D721Med (cell line): Measurements from ENCODE around the gene AFAP1L2.

Source experiments
- DNase-seq: peaks from one replicate; pipeline ENCODE4 v3.0.0; 2011; ENCODE audit warnings: low spot score; ENCODE audit not compliant: insufficient read length
- FAIRE-seq: peaks from 2 replicates; lab custom pipeline; 2011; peaks lifted over from hg19 to GRCh38; lab: Jason Lieb, UNC
- TF ChIP-seq, protein P1 (sequence below): IDR thresholded peaks from 2 replicates; pipeline ENCODE4 v1.5.1; 2012; ENCODE audit warnings: mild to moderate bottlenecking, control low read depth; ENCODE audit not compliant: insufficient read depth; ENCODE audit errors: missing control alignments

Gene AFAP1L2

GRCh38 chr10:114359953-114360345 is 44.4 kb downstream of the AFAP1L2 start:
- no peak for DNase-seq
- TF ChIP-seq, protein P1, sequence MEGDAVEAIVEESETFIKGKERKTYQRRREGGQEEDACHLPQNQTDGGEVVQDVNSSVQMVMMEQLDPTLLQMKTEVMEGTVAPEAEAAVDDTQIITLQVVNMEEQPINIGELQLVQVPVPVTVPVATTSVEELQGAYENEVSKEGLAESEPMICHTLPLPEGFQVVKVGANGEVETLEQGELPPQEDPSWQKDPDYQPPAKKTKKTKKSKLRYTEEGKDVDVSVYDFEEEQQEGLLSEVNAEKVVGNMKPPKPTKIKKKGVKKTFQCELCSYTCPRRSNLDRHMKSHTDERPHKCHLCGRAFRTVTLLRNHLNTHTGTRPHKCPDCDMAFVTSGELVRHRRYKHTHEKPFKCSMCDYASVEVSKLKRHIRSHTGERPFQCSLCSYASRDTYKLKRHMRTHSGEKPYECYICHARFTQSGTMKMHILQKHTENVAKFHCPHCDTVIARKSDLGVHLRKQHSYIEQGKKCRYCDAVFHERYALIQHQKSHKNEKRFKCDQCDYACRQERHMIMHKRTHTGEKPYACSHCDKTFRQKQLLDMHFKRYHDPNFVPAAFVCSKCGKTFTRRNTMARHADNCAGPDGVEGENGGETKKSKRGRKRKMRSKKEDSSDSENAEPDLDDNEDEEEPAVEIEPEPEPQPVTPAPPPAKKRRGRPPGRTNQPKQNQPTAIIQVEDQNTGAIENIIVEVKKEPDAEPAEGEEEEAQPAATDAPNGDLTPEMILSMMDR, result no peak
- no peak for FAIRE-seq

- FAIRE-seq (no peak), DNase-seq (no peak)
- TF ChIP-seq, protein P1, result no peak
Observed at GRCh38 chr10:114359041-114359952, 45.0 kb downstream of the AFAP1L2 start.

GRCh38 chr10:114357515-114357996 is 46.7 kb downstream of the AFAP1L2 start:
- TF ChIP-seq, protein P1, result no peak
- DNase-seq, result no peak
- FAIRE-seq, result no peak

GRCh38 chr10:114356751-114357514 is 47.4 kb downstream of the AFAP1L2 start:
- TF ChIP-seq, protein P1, result no peak
- FAIRE-seq (no peak), DNase-seq (no peak)

GRCh38 chr10:114356126-114356525 is 48.2 kb downstream of the AFAP1L2 start:
- TF ChIP-seq, protein P1, result no peak

DNA sequence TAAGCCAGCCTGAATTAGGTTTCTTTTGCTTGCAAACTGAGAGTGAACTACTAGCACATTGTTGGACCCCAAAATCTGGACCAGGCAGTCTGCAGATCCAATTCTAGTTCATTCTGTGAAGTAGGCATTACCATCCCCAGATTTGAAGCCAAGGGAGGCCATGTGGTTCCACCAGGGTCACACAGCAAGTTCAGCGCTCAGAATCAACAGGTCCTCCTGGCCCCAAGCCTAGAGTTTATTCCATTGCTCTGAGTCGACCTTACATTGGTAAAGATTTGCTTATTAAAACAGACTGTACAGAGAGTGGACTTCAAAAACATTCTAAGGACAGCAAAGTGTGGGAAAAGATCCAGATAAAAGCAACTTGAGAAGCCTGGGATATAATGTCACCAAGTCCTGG is 50.9 kb downstream of the AFAP1L2 start:
- TF ChIP-seq, protein P1, result no peak
- DNase-seq (no peak), FAIRE-seq (no peak)

More at GRCh38 chr10:114356126-114356525, 48.2 kb downstream of the AFAP1L2 start:
- DNase-seq (no peak), FAIRE-seq (no peak)
